Gastrocnemius medialis (tissue), 4 donors: Measurements from ENCODE around the gene CRYGA. TPM values are rescaled to one million over a fixed set of nuclear protein-coding genes. Genes with fewer than 3 reads are reported as not detected.

ENCODE experiments used
- ATAC-seq, 2 donors: fragments of 150-250 bp; one replicate each; pipeline ENCODE4 v1.9.1; 2016
- DNase-seq, 2 donors: peaks; one replicate each; pipeline ENCODE4 v3.0.0-alpha.2; 2019
- H3K27ac ChIP-seq, 4 donors: fragments of 200-600 bp; sonication (generic); 1 replicate in 1 of 4; 2 replicates in 3 of 4; pipeline ENCODE4 v1.5.1; 2016 to 2018; ENCODE audit warnings: mild to moderate bottlenecking in 2 of 4, moderate library complexity in 1 of 4
- H3K27me3 ChIP-seq, 3 donors: fragments of 200-600 bp; sonication (generic) in 2 of 3; 1 replicate in 1 of 3; 2 replicates in 2 of 3; pipeline versions ENCODE4 v1.5.1 to v1.6.0; 2016 to 2019; ENCODE audit warnings: mild to moderate bottlenecking in 1 of 3, moderate library complexity in 1 of 3
- H3K36me3 ChIP-seq, 2 donors: fragments of 200-600 bp; sonication (generic) in 1 of 2; one replicate each; pipeline ENCODE4 v1.5.1; 2017 to 2018
- H3K4me1 ChIP-seq, 2 donors: fragments of 200-600 bp; sonication (generic) in 1 of 2; one replicate each; pipeline ENCODE4 v1.5.1; 2016 to 2017; ENCODE audit warnings: mild to moderate bottlenecking in 2 of 2
- H3K4me3 ChIP-seq, 4 donors: fragments of 200-600 bp; sonication (generic) in 3 of 4; 1 replicate in 1 of 4; 2 replicates in 3 of 4; pipeline ENCODE4 v1.5.1; 2016 to 2019; ENCODE audit warnings: mild to moderate bottlenecking in 2 of 4
- H3K9me3 ChIP-seq, 3 donors: fragments of 200-600 bp; sonication (generic) in 2 of 3; 1 replicate in 1 of 3; 2 replicates in 2 of 3; pipeline ENCODE4 v1.5.1; 2016 to 2019
- POLR2A ChIP-seq, 2 donors: fragments of 450-650 bp; IDR thresholded peaks; one replicate each; pipeline ENCODE4 v1.6.1; 2017; ENCODE audit warnings: antibody characterized with exemption in 2 of 2, mild to moderate bottlenecking in 2 of 2, moderate library complexity in 2 of 2
- in situ Hi-C, 4 donors: fragments of 200-750 bp; cut with MboI; loops; one replicate each; pipeline versions ENCODE4 v1.15.0 to v1.8.0; 2017; ENCODE audit warnings: low sequenced_read_pairs in 4 of 4
- intact Hi-C: fragments of 100-400 bp; cut with DNase I; formaldehyde crosslinking; loops from one replicate; pipeline ENCODE4 v1.15.1; 2023; ENCODE audit warnings: low total_unique reads
- total RNA-seq, 4 donors: library from RNA; depleted of rRNA; stranded (reverse); fragments of >200 nt; gene quantifications; one replicate each; pipeline versions ENCODE4 v1.1.0 to v1.2.3, GENCODE V29; 2016
- TF ChIP-seq, protein P1 (sequence below), 5 experiments: fragments of 450-650 bp in 3 of 5; fragments of 200-600 bp in 2 of 5; sonication (generic) in 2 of 5; IDR thresholded peaks in 4 of 5; conservative IDR thresholded peaks in 1 of 5; 1 replicate in 4 of 5; 2 replicates in 1 of 5; pipeline ENCODE4 v1.5.1; 2016 to 2019; ENCODE audit warnings: antibody characterized with exemption in 5 of 5, mild to moderate bottlenecking in 3 of 5, moderate library complexity in 3 of 5

Gene CRYGA
- total RNA-seq, 4 donors from 2014 or later: not detected

GRCh38 chr2:208183526-208183925 lies 20.1 kb upstream of the CRYGA start:
- no peaks in the 10 kb centered on the region for H3K4me1 ChIP-seq
- no peaks in the 10 kb centered on the region for H3K9me3 ChIP-seq
- H3K4me3 ChIP-seq: no peak overlapping the region
- in situ Hi-C loops (no loop called here), intact Hi-C loops (no loop called here)
- H3K27me3 ChIP-seq: peaks cover 0 to 10% (median 5%) of the 10 kb centered on the region in 3 donors
- ATAC-seq (no peak), DNase-seq (no peak)
- no peak overlapping the region for H3K27ac ChIP-seq
- TF ChIP-seq POLR2A (IDR thresholded peaks at IDR 0.05): no peak
- TF ChIP-seq, protein P1, sequence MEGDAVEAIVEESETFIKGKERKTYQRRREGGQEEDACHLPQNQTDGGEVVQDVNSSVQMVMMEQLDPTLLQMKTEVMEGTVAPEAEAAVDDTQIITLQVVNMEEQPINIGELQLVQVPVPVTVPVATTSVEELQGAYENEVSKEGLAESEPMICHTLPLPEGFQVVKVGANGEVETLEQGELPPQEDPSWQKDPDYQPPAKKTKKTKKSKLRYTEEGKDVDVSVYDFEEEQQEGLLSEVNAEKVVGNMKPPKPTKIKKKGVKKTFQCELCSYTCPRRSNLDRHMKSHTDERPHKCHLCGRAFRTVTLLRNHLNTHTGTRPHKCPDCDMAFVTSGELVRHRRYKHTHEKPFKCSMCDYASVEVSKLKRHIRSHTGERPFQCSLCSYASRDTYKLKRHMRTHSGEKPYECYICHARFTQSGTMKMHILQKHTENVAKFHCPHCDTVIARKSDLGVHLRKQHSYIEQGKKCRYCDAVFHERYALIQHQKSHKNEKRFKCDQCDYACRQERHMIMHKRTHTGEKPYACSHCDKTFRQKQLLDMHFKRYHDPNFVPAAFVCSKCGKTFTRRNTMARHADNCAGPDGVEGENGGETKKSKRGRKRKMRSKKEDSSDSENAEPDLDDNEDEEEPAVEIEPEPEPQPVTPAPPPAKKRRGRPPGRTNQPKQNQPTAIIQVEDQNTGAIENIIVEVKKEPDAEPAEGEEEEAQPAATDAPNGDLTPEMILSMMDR (IDR thresholded peaks at IDR 0.05 in 4 of 5, conservative IDR thresholded peaks at IDR 0.05 in 1 of 5): no peak
- H3K36me3 ChIP-seq: no peaks in the 10 kb centered on the region

DNA sequence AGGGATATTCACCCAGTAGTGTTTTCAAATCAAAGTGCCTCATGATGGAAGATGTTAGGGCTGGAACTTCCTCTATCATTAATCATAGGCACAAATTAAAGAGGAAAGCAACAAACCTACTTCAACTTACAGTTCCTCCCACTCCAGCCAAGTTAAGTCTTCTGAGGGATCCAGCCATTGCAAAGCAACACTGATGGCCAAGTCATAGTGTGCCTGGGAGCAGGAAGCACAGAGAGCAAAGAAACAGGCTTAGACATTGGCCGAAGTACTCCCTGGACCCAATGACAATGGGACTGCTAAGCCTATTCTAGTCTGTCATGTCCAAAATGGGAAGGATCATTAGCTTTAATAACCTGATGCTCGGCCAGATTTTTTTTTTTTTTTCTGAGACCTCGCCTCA lies 19.4 kb upstream of the CRYGA start:
- H3K36me3 ChIP-seq: no peaks in the 10 kb centered on the region
- peaks cover 0 to 10% (median 5%) of the 10 kb centered on the region in 3 donors for H3K27me3 ChIP-seq
- intact Hi-C loops (no loop called here), in situ Hi-C loops (no loop called here)
- H3K4me1 ChIP-seq: no peaks in the 10 kb centered on the region
- ATAC-seq (no peak), DNase-seq (no peak)
- no peak overlapping the region for H3K4me3 ChIP-seq
- no peaks in the 10 kb centered on the region for H3K9me3 ChIP-seq
- TF ChIP-seq, protein P1 (IDR thresholded peaks at IDR 0.05 in 4 of 5, conservative IDR thresholded peaks at IDR 0.05 in 1 of 5): no peak
- no peak for TF ChIP-seq POLR2A (IDR thresholded peaks at IDR 0.05)
- no peak overlapping the region for H3K27ac ChIP-seq

GRCh38 chr2:208179028-208179609 lies 15.7 kb upstream of the CRYGA start:
- Histone ChIP-seq H3K27ac (no peak overlapping the region), H3K27me3 (peaks cover 0 to 4% (median 0%) of the 10 kb centered on the region in 3 donors), H3K36me3 (no peaks in the 10 kb centered on the region), H3K9me3 (no peaks in the 10 kb centered on the region), H3K4me3 (no peak overlapping the region), H3K4me1 (peaks cover 0 to 5% of the 10 kb centered on the region in 2 donors)
- intact Hi-C loops: no loop called here
- TF ChIP-seq, protein P1 (IDR thresholded peaks at IDR 0.05 in 4 of 5, conservative IDR thresholded peaks at IDR 0.05 in 1 of 5): no peak
- TF ChIP-seq POLR2A (IDR thresholded peaks at IDR 0.05): no peak
- DNase-seq (no peak), ATAC-seq (no peak)
- in situ Hi-C loops: no loop called here

- intact Hi-C loops (loop anchor here (2.0 kb wide), 1 partner anchor 79 kb away; the partner anchor contains the start of gene IDH1), in situ Hi-C loops (no loop called here)
- Histone ChIP-seq H3K27me3 (no peaks in the 10 kb centered on the region), H3K4me3 (no peak overlapping the region), H3K4me1 (peaks cover 0 to 5% of the 10 kb centered on the region in 2 donors), H3K9me3 (no peaks in the 10 kb centered on the region), H3K36me3 (no peaks in the 10 kb centered on the region), H3K27ac (no peak overlapping the region)
- TF ChIP-seq, protein P1 (IDR thresholded peaks at IDR 0.05 in 4 of 5, conservative IDR thresholded peaks at IDR 0.05 in 1 of 5): no peak
- no peak for TF ChIP-seq POLR2A (IDR thresholded peaks at IDR 0.05)
- DNase-seq (no peak), ATAC-seq (no peak)
These were observed 12.4 kb upstream of the CRYGA start for GRCh38 chr2:208175840-208176153.
